T-cell (primary cell): ENCODE results near the gene SOBP. TPM values are rescaled to one million over a fixed set of nuclear protein-coding genes. Genes with fewer than 3 reads are reported as not detected.

Experiments
- ATAC-seq, 4 experiments: fragments of 200-7000 bp in 3 of 4; fragments of 150-1000 bp in 1 of 4; cut with Tn5 transposase; replicated peaks in 1 of 4; 1 replicate in 3 of 4; 2 replicates in 1 of 4; pipeline ENCODE4 v1.10.0; 2021; ENCODE audit warnings: moderate library complexity in 3 of 4, mild to moderate bottlenecking in 2 of 4, moderate number of reproducible peaks in 1 of 4
- CTCF ChIA-PET, 2 donors: fragments of 300-600 bp; sonication (Branson Sonifier 250); formaldehyde crosslinking; loops; one replicate each; lab custom pipeline; 2022; ENCODE audit warnings: antibody characterized with exemption in 2 of 2; lab: Charles Lee
- POLR2A ChIA-PET, 2 donors: fragments of 300-600 bp; sonication (Branson Sonifier 250); formaldehyde crosslinking; loops; one replicate each; lab custom pipeline; 2022; ENCODE audit warnings: antibody characterized with exemption in 2 of 2; lab: Charles Lee
- DNase-seq, 35 experiments: peaks; one replicate each; pipeline versions ENCODE4 v3.0.0 to v3.0.0-alpha.2; 2013 to 2023
- H3K27ac ChIP-seq: one replicate; pipeline ENCODE4 v1.5.1; 2013; ENCODE audit warnings: low read length
- H3K27me3 ChIP-seq, 2 experiments: replicated peaks in 1 of 2; 1 replicate in 1 of 2; 2 replicates in 1 of 2; pipeline versions ENCODE4 v1.6.1 to v1.7.0; 2013; ENCODE audit warnings: low read length in 1 of 2, mixed read lengths in 1 of 2; ENCODE audit not compliant: control insufficient read depth in 2 of 2, insufficient read depth in 2 of 2; ENCODE audit errors: extremely low read depth in 1 of 2
- H3K36me3 ChIP-seq, 2 donors: 1 replicate in 1 of 2; 2 replicates in 1 of 2; pipeline versions ENCODE4 v1.6.1 to v1.7.0; 2013; ENCODE audit warnings: low read length in 1 of 2; ENCODE audit not compliant: control insufficient read depth in 2 of 2, insufficient read depth in 1 of 2; ENCODE audit errors: extremely low read depth in 1 of 2
- H3K4me1 ChIP-seq, 2 experiments: 1 replicate in 1 of 2; 2 replicates in 1 of 2; pipeline versions ENCODE4 v1.6.1 to v1.7.0; 2013; ENCODE audit warnings: low read length in 2 of 2, mixed read lengths in 1 of 2; ENCODE audit not compliant: insufficient read depth in 2 of 2, control insufficient read depth in 1 of 2; ENCODE audit errors: extremely low read depth in 1 of 2
- H3K4me3 ChIP-seq, 2 donors: 1 replicate in 1 of 2; 2 replicates in 1 of 2; pipeline versions ENCODE4 v1.5.1 to v1.7.0; 2013; ENCODE audit warnings: mild to moderate bottlenecking in 2 of 2, low read length in 1 of 2, moderate library complexity in 1 of 2; ENCODE audit not compliant: control insufficient read depth in 1 of 2; ENCODE audit errors: extremely low read depth in 1 of 2
- H3K9me3 ChIP-seq: 2 replicates; pipeline ENCODE4 v1.7.0; 2013
- H3K27ac Mint-ChIP-seq, 2 donors: one replicate each; pipeline ENCODE4 v1.8.0; 2020 to 2021; ENCODE audit warnings: mild to moderate bottlenecking in 2 of 2, mixed read lengths in 2 of 2
- H3K27me3 Mint-ChIP-seq, 2 donors: one replicate each; pipeline ENCODE4 v1.8.0; 2021 to 2022; ENCODE audit warnings: mixed read lengths in 2 of 2
- H3K36me3 Mint-ChIP-seq: one replicate; pipeline ENCODE4 v1.8.0; 2021; ENCODE audit warnings: mixed read lengths
- H3K4me1 Mint-ChIP-seq, 3 donors: one replicate each; pipeline ENCODE4 v1.8.0; 2020 to 2022; ENCODE audit warnings: mixed read lengths in 3 of 3, mild to moderate bottlenecking in 1 of 3
- H3K4me3 Mint-ChIP-seq, 3 donors: one replicate each; pipeline ENCODE4 v1.8.0; 2020 to 2022; ENCODE audit warnings: mild to moderate bottlenecking in 3 of 3, mixed read lengths in 3 of 3, moderate library complexity in 3 of 3
- H3K9me3 Mint-ChIP-seq, 3 donors: one replicate each; pipeline ENCODE4 v1.8.0; 2020 to 2022; ENCODE audit warnings: mixed read lengths in 3 of 3
- WGBS: methylation state at CpG from one replicate; pipeline ENCODE4 v1.1.5; 2013; ENCODE audit warnings: missing lambda C conversion rate; ENCODE audit not compliant: insufficient coverage; 5-methylcytosine and 5-hydroxymethylcytosine counted together
- total RNA-seq, 35 experiments: library from RNA in 6 of 35; stranded (reverse) in 6 of 35; fragments of 120-200 nt in 1 of 35; gene quantifications; one replicate each; pipeline versions ENCODE4 v1.2.1 to v1.2.4 and lab custom pipeline; 2013 to 2026

Gene SOBP
- total RNA-seq, 5 donors from 2014 or later (not counting 1 experiment from before 2014, with no cell fraction given): 0.30 to 0.95 (median 0.46) TPM

DNA sequence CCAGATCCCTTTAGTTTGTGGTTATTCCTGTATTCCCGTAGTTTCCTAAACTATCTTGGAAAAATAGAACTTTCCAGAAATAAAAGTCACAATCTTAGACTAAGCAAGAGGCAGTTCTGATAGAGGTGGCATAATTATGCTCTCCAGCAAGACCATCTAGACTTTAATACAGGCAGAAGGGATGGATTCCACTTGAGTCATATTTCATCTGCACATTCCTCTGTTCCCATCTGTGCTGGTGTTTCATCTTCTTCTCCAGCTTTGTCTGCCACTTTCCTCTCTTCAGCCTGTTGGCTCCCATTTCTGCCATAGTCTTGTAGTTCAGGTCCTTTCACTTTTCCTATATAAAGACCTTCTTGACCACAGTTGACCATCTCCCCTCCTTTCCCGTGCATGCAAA is 102.9 kb downstream of the SOBP start:
- H3K9me3 Mint-ChIP-seq: no peaks in the 10 kb centered on the region
- no peak overlapping the region for H3K4me3 Mint-ChIP-seq
- ChIA-PET CTCF (no interaction called here), POLR2A (no interaction called here)
- Histone ChIP-seq H3K9me3 (no peaks in the 10 kb centered on the region), H3K27ac (no peak overlapping the region), H3K4me3 (no peak overlapping the region), H3K27me3 (peaks cover 0 to 7% of the 10 kb centered on the region in 2 experiments), H3K4me1 (no peaks in the 10 kb centered on the region), H3K36me3 (no peaks in the 10 kb centered on the region)
- H3K27ac Mint-ChIP-seq: no peak overlapping the region
- ATAC-seq: no peak
- no peak for DNase-seq
- no CpG with 5 or more reads among the region's 2 CpGs for WGBS
- no peaks in the 10 kb centered on the region for H3K36me3 Mint-ChIP-seq
- H3K4me1 Mint-ChIP-seq: no peaks in the 10 kb centered on the region
- peaks cover 10 to 20% of the 10 kb centered on the region in 2 donors for H3K27me3 Mint-ChIP-seq

GRCh38 chr6:107594736-107595135 is 104.8 kb downstream of the SOBP start:
- H3K27ac Mint-ChIP-seq: no peak overlapping the region
- CTCF ChIA-PET: no interaction called here
- Histone ChIP-seq H3K9me3 (no peaks in the 10 kb centered on the region), H3K4me1 (no peaks in the 10 kb centered on the region), H3K27me3 (peaks cover 0 to 7% of the 10 kb centered on the region in 2 experiments), H3K4me3 (no peak overlapping the region), H3K27ac (no peak overlapping the region), H3K36me3 (no peaks in the 10 kb centered on the region)
- H3K27me3 Mint-ChIP-seq: peaks cover 13 to 25% of the 10 kb centered on the region in 2 donors
- no peak for ATAC-seq
- WGBS: no CpG with 5 or more reads among the region's 2 CpGs
- no peaks in the 10 kb centered on the region for H3K36me3 Mint-ChIP-seq
- H3K4me1 Mint-ChIP-seq: no peaks in the 10 kb centered on the region
- H3K9me3 Mint-ChIP-seq: no peaks in the 10 kb centered on the region
- no peak for DNase-seq
- POLR2A ChIA-PET: no interaction called here
- H3K4me3 Mint-ChIP-seq: no peak overlapping the region

DNA sequence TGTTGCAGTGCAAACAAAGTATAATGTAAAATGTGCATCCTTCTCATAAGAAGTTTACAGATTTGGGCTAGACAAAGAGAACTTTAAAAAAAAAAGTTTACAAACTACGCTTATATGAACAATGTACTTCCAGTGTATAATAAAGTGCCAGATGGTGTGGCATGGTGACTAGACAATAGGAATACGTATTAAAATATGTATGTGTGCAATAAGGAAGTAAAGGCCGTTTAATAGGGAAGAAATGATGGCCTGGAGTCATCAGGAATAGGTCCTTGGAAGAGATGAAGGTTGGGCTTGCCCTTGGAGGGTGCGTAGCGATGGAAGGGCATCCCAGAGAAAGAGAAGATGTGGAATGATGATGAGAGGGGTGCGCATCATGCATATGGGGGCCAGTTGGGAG is 108.2 kb downstream of the SOBP start:
- ChIA-PET CTCF (no interaction called here), POLR2A (interaction anchor here in 1 of 2 donors (0.6 kb wide), 1 partner anchor 382 kb away, joined by 3 read pairs; no protein-coding TSS in a partner anchor)
- DNase-seq (no peak), ATAC-seq (no peak)
- no peaks in the 10 kb centered on the region for H3K36me3 Mint-ChIP-seq
- H3K9me3 Mint-ChIP-seq: no peaks in the 10 kb centered on the region
- peaks cover 6 to 16% of the 10 kb centered on the region in 2 donors for H3K27me3 Mint-ChIP-seq
- H3K36me3 ChIP-seq: no peaks in the 10 kb centered on the region
- WGBS: 82% methylated on average over 6 of the region's 6 CpGs
- no peak overlapping the region for H3K4me3 Mint-ChIP-seq
- no peak overlapping the region for H3K27ac ChIP-seq
- H3K4me3 ChIP-seq: no peak overlapping the region
- H3K4me1 Mint-ChIP-seq: no peaks in the 10 kb centered on the region
- no peaks in the 10 kb centered on the region for H3K9me3 ChIP-seq
- peaks cover 0 to 8% of the 10 kb centered on the region in 2 experiments for H3K27me3 ChIP-seq
- H3K4me1 ChIP-seq: no peaks in the 10 kb centered on the region
- peak overlapping the region in 1 of 2 donors; percentile 6 for H3K27ac Mint-ChIP-seq

DNA sequence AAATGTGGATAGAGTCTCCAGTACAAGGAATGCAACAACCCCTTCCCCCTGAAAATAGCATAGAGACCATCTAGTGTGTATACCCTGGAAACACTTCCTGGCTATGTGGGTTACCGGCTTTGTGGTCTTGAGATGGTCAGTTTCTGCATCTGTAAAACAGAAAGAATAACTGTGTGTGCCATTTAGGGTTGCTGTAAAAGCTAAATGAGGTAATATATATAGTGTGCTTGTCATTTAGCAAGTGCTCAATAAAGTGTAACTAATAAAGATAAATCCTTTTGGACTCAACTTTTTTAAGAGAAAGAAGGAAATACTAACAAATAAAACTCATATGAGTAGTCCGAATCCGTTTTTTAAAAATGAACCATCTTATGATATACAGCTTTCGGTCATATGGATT is 109.1 kb downstream of the SOBP start:
- Histone ChIP-seq H3K27ac (no peak overlapping the region), H3K27me3 (peaks cover 0 to 5% of the 10 kb centered on the region in 2 experiments), H3K4me1 (no peaks in the 10 kb centered on the region), H3K4me3 (no peak overlapping the region), H3K9me3 (no peaks in the 10 kb centered on the region), H3K36me3 (no peaks in the 10 kb centered on the region)
- ATAC-seq: no peak
- Mint-ChIP-seq H3K4me1 (no peaks in the 10 kb centered on the region), H3K27ac (no peak overlapping the region), H3K9me3 (no peaks in the 10 kb centered on the region), H3K27me3 (peaks cover 6 to 13% of the 10 kb centered on the region in 2 donors), H3K36me3 (no peaks in the 10 kb centered on the region), H3K4me3 (no peak overlapping the region)
- DNase-seq: no peak
- 67% methylated on average over 1 of the region's 4 CpGs for WGBS
- POLR2A ChIA-PET: no interaction called here
- CTCF ChIA-PET: no interaction called here

- Histone ChIP-seq H3K27me3 (peaks cover 0 to 5% of the 10 kb centered on the region in 2 experiments), H3K9me3 (no peaks in the 10 kb centered on the region), H3K4me1 (no peaks in the 10 kb centered on the region), H3K36me3 (no peaks in the 10 kb centered on the region), H3K27ac (no peak overlapping the region), H3K4me3 (no peak overlapping the region)
- ATAC-seq (no peak), DNase-seq (no peak)
- POLR2A ChIA-PET: no interaction called here
- no peaks in the 10 kb centered on the region for H3K4me1 Mint-ChIP-seq
- H3K27me3 Mint-ChIP-seq: peaks cover 6 to 12% of the 10 kb centered on the region in 2 donors
- H3K4me3 Mint-ChIP-seq: no peak overlapping the region
- no peaks in the 10 kb centered on the region for H3K9me3 Mint-ChIP-seq
- CTCF ChIA-PET: no interaction called here
- no peaks in the 10 kb centered on the region for H3K36me3 Mint-ChIP-seq
- H3K27ac Mint-ChIP-seq: no peak overlapping the region
- 88% methylated on average over 4 of the region's 5 CpGs for WGBS
Observed at GRCh38 chr6:107600121-107600520, 110.2 kb downstream of the SOBP start.

DNA sequence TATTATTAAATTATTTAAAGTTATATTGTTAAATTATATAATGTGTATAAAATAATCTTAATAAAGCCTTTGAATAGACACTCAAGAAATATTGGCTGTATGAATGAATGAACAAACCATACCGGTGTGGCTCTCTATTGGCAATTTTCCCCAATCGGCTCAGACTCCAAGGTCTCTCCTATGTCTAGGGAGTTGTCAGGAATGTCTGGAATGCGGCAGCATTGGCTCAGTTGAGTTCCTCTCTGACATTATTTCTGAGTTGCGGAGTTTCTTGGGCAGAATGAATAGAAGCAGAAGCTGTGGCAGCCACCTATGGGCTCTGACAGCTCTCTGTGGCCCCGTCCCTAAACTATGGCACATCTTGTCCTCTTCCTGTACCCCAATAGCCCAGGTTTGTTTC is 111.0 kb downstream of the SOBP start:
- DNase-seq: no peak
- Histone ChIP-seq H3K4me1 (no peaks in the 10 kb centered on the region), H3K27me3 (peaks cover 0 to 5% of the 10 kb centered on the region in 2 experiments), H3K36me3 (no peaks in the 10 kb centered on the region), H3K27ac (no peak overlapping the region), H3K9me3 (no peaks in the 10 kb centered on the region), H3K4me3 (no peak overlapping the region)
- H3K4me1 Mint-ChIP-seq: no peaks in the 10 kb centered on the region
- H3K27me3 Mint-ChIP-seq: peaks cover 6 to 12% of the 10 kb centered on the region in 2 donors
- no peaks in the 10 kb centered on the region for H3K9me3 Mint-ChIP-seq
- ChIA-PET CTCF (no interaction called here), POLR2A (no interaction called here)
- H3K36me3 Mint-ChIP-seq: no peaks in the 10 kb centered on the region
- no peak overlapping the region for H3K27ac Mint-ChIP-seq
- no peak for ATAC-seq
- 80% methylated on average over 1 of the region's 5 CpGs for WGBS
- H3K4me3 Mint-ChIP-seq: no peak overlapping the region

- Mint-ChIP-seq H3K9me3 (no peaks in the 10 kb centered on the region), H3K4me1 (no peaks in the 10 kb centered on the region), H3K36me3 (no peaks in the 10 kb centered on the region), H3K27me3 (peaks cover 6 to 12% of the 10 kb centered on the region in 2 donors), H3K4me3 (no peak overlapping the region), H3K27ac (no peak overlapping the region)
- 91% methylated on average over 1 of the region's 3 CpGs for WGBS
- no peaks in the 10 kb centered on the region for H3K9me3 ChIP-seq
- CTCF ChIA-PET: no interaction called here
- H3K36me3 ChIP-seq: no peaks in the 10 kb centered on the region
- POLR2A ChIA-PET: interaction anchor here in 1 of 2 donors (0.6 kb wide), 1 partner anchor 16 kb away, joined by 15 read pairs; no protein-coding TSS in a partner anchor
- H3K4me3 ChIP-seq: no peak overlapping the region
- peaks cover 0 to 7% of the 10 kb centered on the region in 2 experiments for H3K27me3 ChIP-seq
- DNase-seq (no peak), ATAC-seq (no peak)
- H3K4me1 ChIP-seq: no peaks in the 10 kb centered on the region
- no peak overlapping the region for H3K27ac ChIP-seq
Observed at GRCh38 chr6:107601406-107601805, 111.5 kb downstream of the SOBP start.
